GM10266 (cell line): ENCODE results near the gene SIRT2.
"Not testable (repeated sequence)": the region's sequence is repeated elsewhere in the genome, so short reads cannot be mapped to it uniquely, and the experiment has no call there.

Experiments used
- DNase-seq: peaks from one replicate; pipeline ENCODE4 v3.0.0; 2012; ENCODE audit errors: extremely low spot score
- CTCF ChIP-seq: IDR thresholded peaks from 2 replicates; pipeline ENCODE4 v1.5.1; 2012; ENCODE audit warnings: mild to moderate bottlenecking, low read depth; ENCODE audit not compliant: control insufficient read depth, insufficient read depth; ENCODE audit errors: missing control alignments

SIRT2 gene

GRCh38 chr19:38869160-38869835, 30.1 kb downstream of the SIRT2 start:
- DNase-seq, result no peak
- no peak for TF ChIP-seq CTCF

- no peak for TF ChIP-seq CTCF
- DNase-seq, result no peak
Measured at GRCh38 chr19:38868551-38868950, 30.9 kb downstream of the SIRT2 start.

GRCh38 chr19:38867171-38867780, 32.1 kb downstream of the SIRT2 start:
- no peak for TF ChIP-seq CTCF

GRCh38 chr19:38862321-38863059, 36.9 kb downstream of the SIRT2 start:
- TF ChIP-seq CTCF, result no peak
- DNase-seq, result no peak

More at GRCh38 chr19:38867171-38867780, 32.1 kb downstream of the SIRT2 start:
- DNase-seq, result no peak

- no peak for DNase-seq
- TF ChIP-seq CTCF, result no peak
Measured at GRCh38 chr19:38861368-38861767, 38.0 kb downstream of the SIRT2 start.

GRCh38 chr19:38859631-38860204, 39.7 kb downstream of the SIRT2 start:
- not testable (repeated sequence) for DNase-seq

GRCh38 chr19:38856813-38857212, 42.6 kb downstream of the SIRT2 start:
- no peak for DNase-seq
- no peak for TF ChIP-seq CTCF

GRCh38 chr19:38855751-38856150, 43.7 kb downstream of the SIRT2 start:
- DNase-seq, result not testable (repeated sequence)

GRCh38 chr19:38854961-38855360, 44.5 kb downstream of the SIRT2 start:
- not testable (repeated sequence) for DNase-seq
